Keratinocyte (primary cell): Measurements from ENCODE around the gene OXNAD1. TPM values are rescaled to one million over a fixed set of nuclear protein-coding genes. Genes with fewer than 3 reads are reported as not detected.

Source experiments
- DNase-seq: peaks from one replicate; pipeline ENCODE4 v3.0.0-alpha.2; 2011; ENCODE audit warnings: low read depth, missing footprints, low spot score
- FAIRE-seq: peaks from 2 replicates; lab custom pipeline; 2011; peaks lifted over from hg19 to GRCh38; lab: Jason Lieb, UNC
- H2AFZ ChIP-seq: 2 replicates; pipeline ENCODE4 v1.6.0; 2012; ENCODE audit warnings: low read length, control low read depth, inconsistent platforms; ENCODE audit not compliant: control insufficient read depth
- H3K27ac ChIP-seq: 2 replicates; pipeline ENCODE4 v1.5.1; 2011; ENCODE audit warnings: low read length; ENCODE audit not compliant: control insufficient read depth, insufficient read depth
- H3K27me3 ChIP-seq: 3 replicates; pipeline ENCODE4 v1.6.0; 2011; ENCODE audit warnings: low read length; ENCODE audit not compliant: control insufficient read depth, insufficient read depth; ENCODE audit errors: extremely low read depth
- H3K36me3 ChIP-seq, 2 experiments: 2 replicates in 1 of 2; 3 replicates in 1 of 2; pipeline ENCODE4 v1.5.1; 2011; ENCODE audit warnings: low read length in 2 of 2, mild to moderate bottlenecking in 1 of 2; ENCODE audit not compliant: control insufficient read depth in 2 of 2, insufficient read depth in 2 of 2; ENCODE audit errors: extremely low read depth in 1 of 2
- H3K4me1 ChIP-seq: 3 replicates; pipeline ENCODE4 v1.5.1; 2011; ENCODE audit warnings: low read length; ENCODE audit not compliant: control insufficient read depth, insufficient read depth; ENCODE audit errors: extremely low read depth
- H3K4me2 ChIP-seq: 3 replicates; pipeline ENCODE4 v1.6.0; 2011; ENCODE audit warnings: low read depth, low read length; ENCODE audit not compliant: control insufficient read depth, insufficient read depth; ENCODE audit errors: extremely low read depth
- H3K4me3 ChIP-seq, 3 experiments: fragments of 200-600 bp in 1 of 3; sonication (generic) in 1 of 3; 2 replicates in 2 of 3; 3 replicates in 1 of 3; pipeline ENCODE4 v1.5.1; 2011 to 2016; ENCODE audit warnings: low read length in 3 of 3, mild to moderate bottlenecking in 3 of 3, control low read depth in 2 of 3, inconsistent platforms in 1 of 3, low read depth in 1 of 3, mixed read lengths in 1 of 3, mixed run types in 1 of 3, moderate library complexity in 1 of 3; ENCODE audit not compliant: control insufficient read depth in 2 of 3, insufficient read depth in 2 of 3; ENCODE audit errors: extremely low read depth in 1 of 3
- H3K79me2 ChIP-seq: 2 replicates; pipeline ENCODE4 v1.6.0; 2012; ENCODE audit warnings: low read length; ENCODE audit not compliant: control insufficient read depth, insufficient read depth
- H3K9ac ChIP-seq: 3 replicates; pipeline ENCODE4 v1.6.0; 2011; ENCODE audit warnings: low read length; ENCODE audit not compliant: control insufficient read depth, insufficient read depth; ENCODE audit errors: extremely low read depth
- H3K9me1 ChIP-seq: 3 replicates; pipeline ENCODE4 v1.6.0; 2011; ENCODE audit warnings: low read length; ENCODE audit not compliant: control insufficient read depth, insufficient read depth; ENCODE audit errors: extremely low read depth
- H3K9me3 ChIP-seq: 2 replicates; pipeline ENCODE4 v1.5.1; 2012; ENCODE audit warnings: low read depth, low read length; ENCODE audit not compliant: control insufficient read depth
- H4K20me1 ChIP-seq: 3 replicates; pipeline ENCODE4 v1.6.0; 2011; ENCODE audit warnings: low read length; ENCODE audit not compliant: control insufficient read depth, insufficient read depth; ENCODE audit errors: extremely low read depth
- EZH2 ChIP-seq: IDR thresholded peaks from one replicate; pipeline ENCODE4 v1.6.1; 2012; ENCODE audit warnings: inconsistent platforms, mild to moderate bottlenecking, low read length, moderate library complexity
- dilution Hi-C: fragments of 300-500 bp; cut with MboI; formaldehyde crosslinking; loops from one replicate; pipeline ENCODE4 v1.7.0; 2020; ENCODE audit warnings: low sequenced_read_pairs; ENCODE audit not compliant: extremely low pct_ligation_motif_present
- polyA minus RNA-seq, 3 experiments: library from RNA; depleted of rRNA, polyadenylated mRNA; stranded (reverse); fragments of >200 nt; gene quantifications; 1 replicate in 1 of 3; 2 replicates in 1 of 3; 3 replicates in 1 of 3; pipeline ENCODE4 v1.2.3, GENCODE V29; 2011
- polyA plus RNA-seq, 5 experiments: library from polyadenylated mRNA; depleted of rRNA in 3 of 5; stranded (reverse) in 3 of 5; stranded (forward) in 1 of 5; unstranded in 1 of 5; fragments of >200 nt; gene quantifications; 1 replicate in 1 of 5; 2 replicates in 3 of 5; 3 replicates in 1 of 5; pipeline versions ENCODE4 v1.2.1 to v1.2.3, GENCODE V29; 2011 to 2012; ENCODE audit warnings: missing spikeins in 2 of 5, low read depth in 1 of 5, low replicate concordance in 1 of 5
- TF ChIP-seq, protein P1 (sequence below), 3 experiments: IDR thresholded peaks in 1 of 3; conservative IDR thresholded peaks in 1 of 3; optimal IDR thresholded peaks in 1 of 3; 2 replicates in 2 of 3; 3 replicates in 1 of 3; pipeline versions ENCODE3 to v1.5.1; 2011; ENCODE audit warnings: low read length in 3 of 3, mild to moderate bottlenecking in 3 of 3, moderate library complexity in 2 of 3, control low read depth in 1 of 3, inconsistent platforms in 1 of 3; ENCODE audit not compliant: insufficient read depth in 2 of 3; ENCODE audit errors: extremely low read depth in 1 of 3

The OXNAD1 gene, protein sequence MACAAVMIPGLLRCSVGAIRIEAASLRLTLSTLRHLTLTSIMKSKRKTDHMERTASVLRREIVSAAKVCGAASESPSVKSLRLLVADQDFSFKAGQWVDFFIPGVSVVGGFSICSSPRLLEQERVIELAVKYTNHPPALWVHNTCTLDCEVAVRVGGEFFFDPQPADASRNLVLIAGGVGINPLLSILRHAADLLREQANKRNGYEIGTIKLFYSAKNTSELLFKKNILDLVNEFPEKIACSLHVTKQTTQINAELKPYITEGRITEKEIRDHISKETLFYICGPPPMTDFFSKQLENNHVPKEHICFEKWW
- 11.8 to 15.2 TPM (median 13.0 TPM) in 3 replicates for polyA plus RNA-seq
- polyA plus RNA-seq (2011; ENCODE audit: low read depth): 5.4 TPM
- polyA plus RNA-seq (2011; cell fraction: cytosol; rRNA removed): 10.8 and 12.8 TPM in 2 replicates
- 10.4 and 13.0 TPM in 2 replicates for polyA plus RNA-seq (2011; cell fraction: nucleus; rRNA removed)
- polyA plus RNA-seq (2012; ENCODE audit: low replicate concordance): 9.6 TPM in 2 replicates
- polyA minus RNA-seq: 7.9 to 16.0 TPM (median 13.3 TPM) in 3 replicates
- polyA minus RNA-seq (2011; cell fraction: cytosol; rRNA and poly(A)+ RNA removed): 10.2 TPM
- polyA minus RNA-seq (2011; cell fraction: nucleus; rRNA and poly(A)+ RNA removed): 6.4 and 11.9 TPM in 2 replicates

DNA sequence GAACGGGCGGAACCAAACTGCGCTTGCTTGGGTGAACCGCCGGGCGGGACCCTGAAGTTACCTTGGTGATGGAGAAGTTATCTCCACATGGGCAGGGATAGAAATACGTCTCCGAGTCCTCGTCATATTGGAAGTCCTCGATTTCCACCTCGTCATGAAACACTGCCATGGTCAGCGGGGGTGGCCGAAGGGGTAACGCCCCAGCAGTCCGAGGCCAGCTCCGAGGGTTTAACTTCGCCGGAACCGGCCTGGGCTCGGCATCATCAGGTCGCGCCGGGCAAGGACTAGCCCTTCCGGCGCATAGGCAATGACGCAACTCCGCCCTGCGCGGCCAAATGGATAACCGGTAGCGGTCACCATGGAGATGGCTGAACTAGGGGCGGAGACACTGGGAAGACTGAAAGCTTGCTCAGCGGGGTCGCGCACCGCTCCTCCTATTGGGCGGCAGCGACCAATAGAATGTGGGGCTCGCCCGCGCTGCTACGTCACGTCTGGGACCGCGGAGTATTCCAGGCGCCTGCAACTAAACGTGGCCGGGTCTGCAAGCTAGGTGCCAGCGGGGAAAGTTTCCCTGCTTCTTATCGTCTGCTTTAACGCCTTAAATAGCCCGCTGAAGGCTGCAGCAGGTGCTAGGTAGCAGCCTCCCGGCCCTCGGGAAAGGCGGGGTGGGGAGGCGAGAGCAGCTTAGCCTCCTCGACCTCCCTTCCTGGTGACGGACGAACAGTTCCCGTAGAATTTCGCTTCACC lies at the start of gene OXNAD1, which contains the start of gene DPH3:
TSS of gene OXNAD1 (plus strand) at position 505 of the 747 bp plus-strand sequence. CDS start 5,741 bp downstream, outside the sequence.
TSS of gene DPH3 (minus strand) at position 236 of the 747 bp plus-strand sequence. CDS start at position 169, 67 bp downstream.
- H3K27me3 ChIP-seq: no peaks in the 10 kb centered on the region
- dilution Hi-C loops: no loop called here
- peaks cover 7 to 15% of the 10 kb centered on the region in 2 experiments for H3K36me3 ChIP-seq
- H4K20me1 ChIP-seq: no peaks in the 10 kb centered on the region
- peak within 1 kb of the TSS; percentile 93 for H3K9ac ChIP-seq
- H3K9me3 ChIP-seq: no peaks in the 10 kb centered on the region
- TF ChIP-seq, protein P1, sequence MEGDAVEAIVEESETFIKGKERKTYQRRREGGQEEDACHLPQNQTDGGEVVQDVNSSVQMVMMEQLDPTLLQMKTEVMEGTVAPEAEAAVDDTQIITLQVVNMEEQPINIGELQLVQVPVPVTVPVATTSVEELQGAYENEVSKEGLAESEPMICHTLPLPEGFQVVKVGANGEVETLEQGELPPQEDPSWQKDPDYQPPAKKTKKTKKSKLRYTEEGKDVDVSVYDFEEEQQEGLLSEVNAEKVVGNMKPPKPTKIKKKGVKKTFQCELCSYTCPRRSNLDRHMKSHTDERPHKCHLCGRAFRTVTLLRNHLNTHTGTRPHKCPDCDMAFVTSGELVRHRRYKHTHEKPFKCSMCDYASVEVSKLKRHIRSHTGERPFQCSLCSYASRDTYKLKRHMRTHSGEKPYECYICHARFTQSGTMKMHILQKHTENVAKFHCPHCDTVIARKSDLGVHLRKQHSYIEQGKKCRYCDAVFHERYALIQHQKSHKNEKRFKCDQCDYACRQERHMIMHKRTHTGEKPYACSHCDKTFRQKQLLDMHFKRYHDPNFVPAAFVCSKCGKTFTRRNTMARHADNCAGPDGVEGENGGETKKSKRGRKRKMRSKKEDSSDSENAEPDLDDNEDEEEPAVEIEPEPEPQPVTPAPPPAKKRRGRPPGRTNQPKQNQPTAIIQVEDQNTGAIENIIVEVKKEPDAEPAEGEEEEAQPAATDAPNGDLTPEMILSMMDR (optimal IDR thresholded peaks at IDR 0.05 in 1 of 3, IDR thresholded peaks at IDR 0.05 in 1 of 3, conservative IDR thresholded peaks at IDR 0.05 in 1 of 3; ENCODE audit: extremely low read depth in 1 of 3, insufficient read depth in 2 of 3, low read length in 3 of 3): no peak
- no peak for TF ChIP-seq EZH2
- peak within 1 kb of the TSS; percentile 83 to 91 (median 87) for H3K4me3 ChIP-seq
- H3K79me2 ChIP-seq: peaks cover 63% of the 10 kb centered on the region
- peak within 1 kb of the TSS; percentile 97 for H2AFZ ChIP-seq
- peak within 1 kb of the TSS; percentile 86 for H3K27ac ChIP-seq
- peak; percentile 61 for FAIRE-seq
- no peaks in the 10 kb centered on the region for H3K9me1 ChIP-seq
- DNase-seq: peak; percentile 86
- H3K4me1 ChIP-seq: peaks cover 23% of the 10 kb centered on the region
- H3K4me2 ChIP-seq: peak within 1 kb of the TSS; percentile 94

DNA sequence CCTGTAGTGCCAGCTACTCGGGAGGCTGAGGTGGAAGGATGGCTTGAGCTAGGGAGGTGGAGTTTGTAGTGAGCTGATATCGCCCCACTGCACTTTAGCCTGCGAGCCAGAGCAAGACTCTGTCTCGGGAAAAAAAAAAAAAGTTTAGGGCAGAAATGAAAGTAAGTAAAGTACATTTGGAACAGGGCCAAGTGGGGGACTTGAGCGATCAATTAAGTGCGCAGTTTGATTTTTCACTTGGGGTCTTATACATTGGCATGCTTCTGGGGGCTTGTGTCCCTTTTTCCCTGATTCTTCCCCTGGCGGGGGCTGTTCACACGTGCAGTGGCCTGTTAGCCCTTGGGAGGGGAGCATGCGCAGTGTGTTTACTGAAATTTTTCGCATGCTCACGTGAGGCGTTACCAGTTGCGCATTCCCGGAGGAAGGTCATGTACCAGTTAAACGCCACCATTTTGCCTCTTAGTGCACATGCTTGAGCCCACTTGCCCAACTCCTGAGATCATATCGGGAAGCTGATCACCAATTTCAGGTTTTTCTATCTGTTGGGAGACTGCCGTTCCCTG lies 48.6 kb upstream of the OXNAD1 start:
- Histone ChIP-seq H3K27ac (no peak overlapping the region), H3K27me3 (peaks cover 9% of the 10 kb centered on the region), H3K9me3 (no peaks in the 10 kb centered on the region), H4K20me1 (no peaks in the 10 kb centered on the region), H3K4me3 (no peak overlapping the region), H3K36me3 (no peaks in the 10 kb centered on the region), H3K9me1 (no peaks in the 10 kb centered on the region), H3K79me2 (no peaks in the 10 kb centered on the region), H2AFZ (no peak overlapping the region), H3K9ac (no peak overlapping the region), H3K4me1 (no peaks in the 10 kb centered on the region), H3K4me2 (no peak overlapping the region)
- FAIRE-seq: no peak
- dilution Hi-C loops: no loop called here
- no peak for DNase-seq
- TF ChIP-seq EZH2: no peak
- TF ChIP-seq, protein P1 (optimal IDR thresholded peaks at IDR 0.05 in 1 of 3, IDR thresholded peaks at IDR 0.05 in 1 of 3, conservative IDR thresholded peaks at IDR 0.05 in 1 of 3; ENCODE audit: extremely low read depth in 1 of 3, insufficient read depth in 2 of 3, low read length in 3 of 3): no peak
